K562 (cell line): ENCODE measurements around the gene NAP1L4. TPM values are rescaled to one million over a fixed set of nuclear protein-coding genes. Genes with fewer than 3 reads are reported as not detected.

Source experiments
- ATAC-seq: fragments of 200-7000 bp; cut with Tn5 transposase; 3 replicates; pipeline ENCODE4 v1.9.1; 2020; ENCODE audit warnings: moderate library complexity
- BruUV-seq: library from RNA; stranded (reverse); fragments of 400-500 nt; replicated peaks from 2 replicates; lab custom pipeline; 2021; lab: Mats Ljungman, UMichigan
- CTCF ChIA-PET: fragments of 300-600 bp; formaldehyde crosslinking; extraction: SDS; loops from one replicate; lab custom pipeline; 2021; ENCODE audit warnings: low intra/inter-chr PET ratio; lab: Yijun Ruan, JAX
- POLR2A ChIA-PET: fragments of 300-600, 350-650 bp; sonication (Branson Sonifier 250); formaldehyde crosslinking; extraction: SDS; loops from one replicate; lab custom pipeline; 2021; ENCODE audit warnings: antibody characterized with exemption, inconsistent platforms; lab: Yijun Ruan, JAX
- DNase-seq, 4 experiments: peaks; one replicate each; pipeline versions ENCODE4 v3.0.0 to v3.0.0-alpha.2; 2011 to 2018; ENCODE audit warnings: low spot score in 3 of 4, mixed read lengths in 3 of 4; ENCODE audit errors: extremely low read depth in 1 of 4
- FAIRE-seq: peaks from 2 replicates; lab custom pipeline; 2011; peaks lifted over from hg19 to GRCh38; lab: Jason Lieb, UNC
- H2AFZ ChIP-seq: 2 replicates; pipeline ENCODE4 v1.6.0; 2011; ENCODE audit warnings: low read depth, low read length, control low read depth, inconsistent platforms
- H3K27ac ChIP-seq: fragments of 200-600 bp; 3 replicates; pipeline ENCODE4 v1.8.0; 2011; ENCODE audit warnings: low read depth, mild to moderate bottlenecking, control low read depth, inconsistent platforms, low read length, moderate library complexity, mixed read lengths; ENCODE audit errors: extremely low read depth
- H3K27me3 ChIP-seq, 2 experiments: fragments of 300-600 bp in 1 of 2; 2 replicates in 1 of 2; 3 replicates in 1 of 2; pipeline versions ENCODE4 v1.6.0 to v1.8.0; 2011; ENCODE audit warnings: inconsistent platforms in 2 of 2, low read length in 2 of 2, mild to moderate bottlenecking in 1 of 2, mixed read lengths in 1 of 2, moderate library complexity in 1 of 2; ENCODE audit not compliant: control insufficient read depth in 2 of 2, insufficient read depth in 2 of 2
- H3K36me3 ChIP-seq: fragments of 300-600 bp; 3 replicates; pipeline ENCODE4 v1.8.0; 2011; ENCODE audit warnings: mild to moderate bottlenecking, low read length, inconsistent platforms; ENCODE audit not compliant: control insufficient read depth, insufficient read depth
- H3K4me1 ChIP-seq, 2 experiments: fragments of 200-600 bp in 1 of 2; replicated peaks in 1 of 2; 2 replicates in 1 of 2; 3 replicates in 1 of 2; pipeline versions ENCODE4 v1.5.1 to v1.8.0; 2011; ENCODE audit warnings: inconsistent platforms in 2 of 2, low read length in 2 of 2, mild to moderate bottlenecking in 1 of 2, mixed read lengths in 1 of 2, moderate library complexity in 1 of 2; ENCODE audit not compliant: control insufficient read depth in 2 of 2, insufficient read depth in 2 of 2
- H3K4me2 ChIP-seq: 2 replicates; pipeline ENCODE4 v1.6.1; 2011; ENCODE audit warnings: low read length, control low read depth, inconsistent platforms, mixed read lengths; ENCODE audit not compliant: insufficient read depth
- H3K4me3 ChIP-seq: fragments of 200-600 bp; sonication (generic), shearing (Covaris generic); 2 replicates; pipeline ENCODE4 v1.5.1; 2016; ENCODE audit warnings: control low read depth, inconsistent platforms
- H3K79me2 ChIP-seq: fragments of 200-600 bp; 3 replicates; pipeline ENCODE4 v1.8.0; 2011; ENCODE audit warnings: low read length, inconsistent platforms; ENCODE audit not compliant: control insufficient read depth, insufficient read depth
- H3K9ac ChIP-seq, 2 experiments: 2 replicates each; pipeline versions ENCODE4 v1.6.0 to v1.6.1; 2011; ENCODE audit warnings: low read depth in 2 of 2, low read length in 2 of 2, control low read depth in 1 of 2, inconsistent platforms in 1 of 2, mild to moderate bottlenecking in 1 of 2, mixed read lengths in 1 of 2; ENCODE audit not compliant: insufficient read depth in 1 of 2
- H3K9me1 ChIP-seq: one replicate; pipeline ENCODE4 v1.6.0; 2011; ENCODE audit warnings: inconsistent platforms, mild to moderate bottlenecking, low read length, moderate library complexity; ENCODE audit not compliant: control insufficient read depth, insufficient read depth
- H3K9me3 ChIP-seq: replicated peaks from 2 replicates; pipeline ENCODE4 v1.5.1; 2011; ENCODE audit warnings: low read depth, low read length, inconsistent platforms; ENCODE audit not compliant: control insufficient read depth, insufficient read depth
- H4K20me1 ChIP-seq: replicated peaks from 2 replicates; pipeline ENCODE4 v1.6.1; 2011; ENCODE audit warnings: low read length, inconsistent platforms, mixed read lengths; ENCODE audit not compliant: control insufficient read depth, insufficient read depth
- CBX3 ChIP-seq, 2 experiments: IDR thresholded peaks; 1 replicate in 1 of 2; 2 replicates in 1 of 2; pipeline ENCODE4 v1.6.1; 2012; ENCODE audit warnings: inconsistent platforms in 2 of 2, low read length in 2 of 2, borderline replicate concordance in 1 of 2, control low read depth in 1 of 2
- ILK ChIP-seq: fragments of 450-650 bp; IDR thresholded peaks from 2 replicates; pipeline ENCODE4 v1.6.1; 2016; ENCODE audit warnings: missing genetic modification characterization, low read depth, mild to moderate bottlenecking, missing compliant biosample characterization, moderate library complexity, borderline replicate concordance
- LEF1 ChIP-seq: fragments of 450-650 bp; IDR thresholded peaks from 2 replicates; pipeline ENCODE4 v1.6.1; 2016; ENCODE audit warnings: mild to moderate bottlenecking
- POLR2G ChIP-seq: fragments of 200-400 bp; formaldehyde crosslinking; IDR thresholded peaks from 2 replicates; pipeline ENCODE4 v1.6.1; 2017; ENCODE audit warnings: low read depth, mild to moderate bottlenecking, antibody characterized with exemption, low read length, moderate library complexity
- SETDB1 ChIP-seq: IDR thresholded peaks from one replicate; pipeline ENCODE4 v1.6.1; 2012; ENCODE audit warnings: low read length, control low read depth, inconsistent platforms
- SLC30A9 ChIP-seq: fragments of 250-450 bp; sonication (Bioruptor Pico); IDR thresholded peaks from 2 replicates; pipeline ENCODE4 v1.8.0; 2022; ENCODE audit warnings: mild to moderate bottlenecking, moderate library complexity
- TCFL5 ChIP-seq: fragments of 250-450 bp; sonication (Bioruptor Pico); conservative IDR thresholded peaks from 2 replicates; pipeline ENCODE4 v1.6.1; 2021; ENCODE audit warnings: mild to moderate bottlenecking, moderate library complexity, matching md5 sums
- ZNF41 ChIP-seq: fragments of 250-450 bp; sonication (Bioruptor Pico); conservative IDR thresholded peaks from 2 replicates; pipeline ENCODE4 v1.4.0; 2020; ENCODE audit warnings: mild to moderate bottlenecking
- ZNF589 ChIP-seq: fragments of 200-800 bp; sonication (Bioruptor generic); IDR thresholded peaks from 2 replicates; pipeline ENCODE4 v1.6.1; 2016; ENCODE audit warnings: low read depth, missing genetic modification characterization, missing compliant biosample characterization
- WGBS: fragments of 100-300 bp; shearing (Covaris generic); methylation state at CpG from one replicate; pipeline ENCODE4 v1.1.6; 2016; ENCODE audit warnings: low coverage, mixed read lengths; ENCODE audit not compliant: insufficient coverage; ENCODE audit errors: missing lambda C conversion rate; 5-methylcytosine and 5-hydroxymethylcytosine counted together
- in situ Hi-C: fragments of 300-500 bp; cut with MboI; formaldehyde crosslinking; loops from 4 replicates; pipeline ENCODE4 v1.15.0; 2018; ENCODE audit warnings: inconsistent platforms, mixed read lengths
- intact Hi-C: fragments of 100-400 bp; cut with micrococcal nuclease; formaldehyde crosslinking; loops from 2 replicates; pipeline ENCODE4 v1.14.2; 2022
- polyA plus RNA-seq, 8 experiments: library from polyadenylated mRNA; depleted of rRNA in 4 of 8; stranded (reverse) in 5 of 8; unstranded in 3 of 8; fragments of >200 nt; fragmentation: Nextera tagmentation in 2 of 8; fragmentation: Illumina TruSeq in 1 of 8; extraction: Ambion mirVana in 2 of 8; extraction: Trizol in 1 of 8; gene quantifications; 2 replicates each; pipeline versions ENCODE4 v1.2.1 to v1.2.3, GENCODE V29; 2011 to 2014; ENCODE audit warnings: inconsistent platforms in 1 of 8, missing spikeins in 1 of 8
- total RNA-seq, 7 experiments: library from RNA; depleted of rRNA in 6 of 7; stranded (reverse); fragments of >200 nt in 6 of 7; fragmentation: Illumina TruSeq in 2 of 7; extraction: Trizol in 2 of 7; gene quantifications; 2 replicates each; pipeline versions ENCODE4 v1.2.1 to v1.2.3, GENCODE V29; 2011 to 2021; ENCODE audit warnings: low replicate concordance in 1 of 7

Gene NAP1L4
- total and polyA plus RNA-seq, 9 of the 15 experiments (the other 6 are each of a cell fraction or from before 2014, with no cell fraction given): 34.1 to 237 (median 179) TPM

DNA sequence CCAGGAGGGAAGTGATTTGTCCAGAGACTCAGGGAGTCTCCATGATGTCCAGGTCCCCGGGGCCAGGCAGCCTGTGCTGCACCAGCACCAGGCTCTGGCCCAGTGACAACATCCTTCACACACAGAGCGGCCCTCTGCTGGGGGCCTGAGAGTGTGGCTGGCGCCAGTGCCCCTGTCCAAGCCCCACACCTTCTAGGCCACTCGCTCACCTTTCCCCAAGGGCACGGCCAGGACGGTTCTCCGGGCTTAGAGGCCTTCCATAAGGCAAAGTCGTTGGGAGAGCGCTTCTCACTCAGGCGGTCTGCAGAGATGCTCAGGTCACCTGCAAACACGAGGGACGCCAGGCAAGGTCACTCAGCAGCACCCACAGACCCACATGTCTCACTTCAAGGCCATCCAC, 27.9 kb upstream of the NAP1L4 start:
- Histone ChIP-seq H3K79me2 (no peaks in the 10 kb centered on the region), H3K9me3 (no peaks in the 10 kb centered on the region), H4K20me1 (peaks cover 7% of the 10 kb centered on the region; the same call in 1 of the 2 replicates), H3K9ac (no peak overlapping the region), H3K9me1 (no peaks in the 10 kb centered on the region), H2AFZ (no peak overlapping the region), H3K27me3 (no peaks in the 10 kb centered on the region), H3K4me3 (no peak overlapping the region), H3K27ac (no peak overlapping the region), H3K4me1 (peaks cover 0 to 3% of the 10 kb centered on the region in 2 experiments; a peak in 1 of 5 replicates), H3K4me2 (no peak overlapping the region), H3K36me3 (peaks cover 67% of the 10 kb centered on the region)
- FAIRE-seq (no peak), ATAC-seq (no peak), DNase-seq (no peak)
- intact Hi-C loops (no loop called here), in situ Hi-C loops (no loop called here)
- POLR2A ChIA-PET: no interaction called here
- TF ChIP-seq ZNF41 (no peak), ZNF589 (CRISPR knock-in tag) (no peak), ILK (tag) (no peak), LEF1 (no peak), TCFL5 (no peak), SLC30A9 (CRISPR knock-in tag) (no peak), SETDB1 (no peak), POLR2G (peak; percentile 49), CBX3 (IDR thresholded peaks at IDR 0.05; ENCODE audit: borderline replicate concordance in 1 of 2, low read length in 2 of 2) (no peak)
- CTCF ChIA-PET: no interaction called here
- 94% methylated on average over 11 of the region's 12 CpGs for WGBS
- BruUV-seq: no TSS peak
